GM19372 (cell line): ENCODE data around the gene SLC25A13.
A peak's percentile ranks its signal among the peaks of the same experiment; 100 is the strongest.
"Not testable (repeated sequence)": the region's sequence is repeated elsewhere in the genome, so short reads cannot be mapped to it uniquely, and the experiment has no call there.

Source experiments
- ATAC-seq: cut with Tn5 transposase; IDR thresholded peaks from one replicate; pipeline ENCODE4 v1.9.1; 2021; ENCODE audit warnings: mild to moderate bottlenecking, low read depth, moderate library complexity; ENCODE audit not compliant: unreplicated experiment

The SLC25A13 gene

GRCh38 chr7:96303105-96303685 lies 18.7 kb downstream of the SLC25A13 start:
- peak; percentile 49 for ATAC-seq

GRCh38 chr7:96300986-96301385 lies 20.9 kb downstream of the SLC25A13 start:
- ATAC-seq = no peak

- no peak for ATAC-seq
Observed at GRCh38 chr7:96300502-96300901, 21.4 kb downstream of the SLC25A13 start.

- no peak for ATAC-seq
Observed at GRCh38 chr7:96299496-96299895, 22.4 kb downstream of the SLC25A13 start.

- ATAC-seq = no peak
Observed at GRCh38 chr7:96297876-96298275, 24.0 kb downstream of the SLC25A13 start.

GRCh38 chr7:96297446-96297845 lies 24.5 kb downstream of the SLC25A13 start:
- ATAC-seq = not testable (repeated sequence)

GRCh38 chr7:96293911-96294310 lies 28.0 kb downstream of the SLC25A13 start:
- ATAC-seq = not testable (repeated sequence)

- no peak for ATAC-seq
Observed at GRCh38 chr7:96287559-96287958, 34.3 kb downstream of the SLC25A13 start.

GRCh38 chr7:96287132-96287531 lies 34.8 kb downstream of the SLC25A13 start:
- no peak for ATAC-seq

GRCh38 chr7:96285579-96285978 lies 36.3 kb downstream of the SLC25A13 start:
- no peak for ATAC-seq

- no peak for ATAC-seq
Observed at GRCh38 chr7:96284835-96285234, 37.1 kb downstream of the SLC25A13 start.

GRCh38 chr7:96284240-96284639 lies 37.7 kb downstream of the SLC25A13 start:
- ATAC-seq = no peak

GRCh38 chr7:96282835-96283234 lies 39.1 kb downstream of the SLC25A13 start:
- no peak for ATAC-seq

- no peak for ATAC-seq
Observed at GRCh38 chr7:96277921-96278320, 44.0 kb downstream of the SLC25A13 start.

GRCh38 chr7:96276019-96276418 lies 45.9 kb downstream of the SLC25A13 start:
- ATAC-seq = no peak

- ATAC-seq = no peak
Observed at GRCh38 chr7:96273716-96274115, 48.2 kb downstream of the SLC25A13 start.

- ATAC-seq = no peak
Observed at GRCh38 chr7:96269246-96269994, 52.5 kb downstream of the SLC25A13 start.

GRCh38 chr7:96266580-96266979 lies 55.3 kb downstream of the SLC25A13 start:
- no peak for ATAC-seq

- no peak for ATAC-seq
Observed at GRCh38 chr7:96266015-96266414, 55.9 kb downstream of the SLC25A13 start.

- no peak for ATAC-seq
Observed at GRCh38 chr7:96253964-96254363, 67.9 kb downstream of the SLC25A13 start.

- ATAC-seq = no peak
Observed at GRCh38 chr7:96253441-96253840, 68.5 kb downstream of the SLC25A13 start.

GRCh38 chr7:96250776-96251361 lies 71.0 kb downstream of the SLC25A13 start:
- ATAC-seq = no peak
